ENCODE data around the gene RNF175.

RNF175 gene

GRCh38 chr4:153661908-153662307 is 97.9 kb downstream of the RNF175 start:
- DNase-seq: no peak
- H3K4me3 ChIP-seq (ENCODE audit: insufficient read depth, low read depth, low read length, poor library complexity, severe bottlenecking): no peak overlapping the region
- no peaks in the 10 kb centered on the region for H3K27me3 ChIP-seq (replicated peaks; ENCODE audit: control insufficient read depth, insufficient read depth, low read length, poor library complexity, severe bottlenecking)
- no peak overlapping the region for H3K27ac ChIP-seq (ENCODE audit: insufficient read depth, low read length, poor library complexity, severe bottlenecking)
- H3K36me3 ChIP-seq (ENCODE audit: control insufficient read depth, insufficient read depth, low read length): no peaks in the 10 kb centered on the region
- no peaks in the 10 kb centered on the region for H3K4me1 ChIP-seq (ENCODE audit: control insufficient read depth, insufficient read depth, low read length, poor library complexity, severe bottlenecking)
- no peaks in the 10 kb centered on the region for H3K9me3 ChIP-seq (ENCODE audit: control insufficient read depth, low read length)

- no peaks in the 10 kb centered on the region for H3K36me3 ChIP-seq (ENCODE audit: control insufficient read depth, insufficient read depth, low read length)
- H3K27ac ChIP-seq (ENCODE audit: insufficient read depth, low read length, poor library complexity, severe bottlenecking): no peak overlapping the region
- H3K9me3 ChIP-seq (ENCODE audit: control insufficient read depth, low read length): no peaks in the 10 kb centered on the region
- H3K4me1 ChIP-seq (ENCODE audit: control insufficient read depth, insufficient read depth, low read length, poor library complexity, severe bottlenecking): no peaks in the 10 kb centered on the region
- no peak overlapping the region for H3K4me3 ChIP-seq (ENCODE audit: insufficient read depth, low read depth, low read length, poor library complexity, severe bottlenecking)
- no peaks in the 10 kb centered on the region for H3K27me3 ChIP-seq (replicated peaks; ENCODE audit: control insufficient read depth, insufficient read depth, low read length, poor library complexity, severe bottlenecking)
- no peak for DNase-seq
Observed at GRCh38 chr4:153661215-153661822, 98.5 kb downstream of the RNF175 start.
